AG08396 (cell line): ENCODE results near the gene ITGAL.
"Not testable (repeated sequence)": the region's sequence is repeated elsewhere in the genome, so short reads cannot be mapped to it uniquely, and the experiment has no call there.

Experiments used
- DNase-seq: peaks from one replicate; pipeline ENCODE4 v3.0.0; 2012; ENCODE audit warnings: low spot score, mixed read lengths

ITGAL gene

GRCh38 chr16:30491744-30492308 lies 19.3 kb downstream of the ITGAL start:
- DNase-seq = peak; percentile 76

GRCh38 chr16:30493941-30494488 lies 21.5 kb downstream of the ITGAL start:
- DNase-seq = no peak

- DNase-seq = no peak
These were observed 22.2 kb downstream of the ITGAL start for GRCh38 chr16:30494709-30495108.

- no peak for DNase-seq
These were observed 26.7 kb downstream of the ITGAL start for GRCh38 chr16:30499284-30499683.

GRCh38 chr16:30503403-30504296 lies 31.1 kb downstream of the ITGAL start:
- DNase-seq = no peak

- no peak for DNase-seq
These were observed 36.7 kb downstream of the ITGAL start for GRCh38 chr16:30509081-30509765.

GRCh38 chr16:30510376-30510938 lies 37.9 kb downstream of the ITGAL start:
- DNase-seq = no peak

GRCh38 chr16:30511509-30511908 lies 39.0 kb downstream of the ITGAL start:
- no peak for DNase-seq

GRCh38 chr16:30515275-30515674 lies 42.7 kb downstream of the ITGAL start:
- DNase-seq = no peak

GRCh38 chr16:30518552-30518951 lies 46.0 kb downstream of the ITGAL start:
- DNase-seq = no peak

- no peak for DNase-seq
These were observed 46.8 kb downstream of the ITGAL start for GRCh38 chr16:30519120-30520049.

- no peak for DNase-seq
These were observed 48.9 kb downstream of the ITGAL start for GRCh38 chr16:30521476-30521872.

GRCh38 chr16:30521873-30522641 lies 49.5 kb downstream of the ITGAL start:
- DNase-seq = no peak

- DNase-seq = not testable (repeated sequence)
These were observed 50.3 kb downstream of the ITGAL start for GRCh38 chr16:30522702-30523463.

GRCh38 chr16:30523768-30524574 lies 51.4 kb downstream of the ITGAL start:
- no peak for DNase-seq

GRCh38 chr16:30524575-30525568 lies 52.3 kb downstream of the ITGAL start:
- DNase-seq = no peak

- no peak for DNase-seq
These were observed 53.2 kb downstream of the ITGAL start for GRCh38 chr16:30525844-30526136.
